HepG2 (cell line): ENCODE results near the gene SMDT1. TPM values are rescaled to one million over a fixed set of nuclear protein-coding genes. Genes with fewer than 3 reads are reported as not detected.

Experiments
- ATAC-seq: fragments of 200-7000 bp; cut with Tn5 transposase; 3 replicates; pipeline ENCODE4 v1.9.1; 2020; ENCODE audit warnings: mild to moderate bottlenecking, moderate library complexity
- BruUV-seq: library from RNA; stranded (reverse); fragments of 400-500 nt; replicated peaks from 2 replicates; lab custom pipeline; 2021; lab: Mats Ljungman, UMichigan
- CTCF ChIA-PET: fragments of 300-600 bp; formaldehyde crosslinking; extraction: SDS; loops from one replicate; lab custom pipeline; 2021; ENCODE audit warnings: low total read pairs, inconsistent platforms, low intra/inter-chr PET ratio; lab: Yijun Ruan, JAX
- POLR2A ChIA-PET: fragments of 350-600 bp; sonication (Branson Sonifier 250); formaldehyde crosslinking; loops from one replicate; lab custom pipeline; 2020; ENCODE audit warnings: antibody characterized with exemption, inconsistent platforms; lab: Yijun Ruan, JAX
- DNase-seq: peaks from one replicate; pipeline ENCODE4 v3.0.0-alpha.2; 2015; ENCODE audit warnings: low spot score
- FAIRE-seq: peaks from 3 replicates; lab custom pipeline; 2011; peaks lifted over from hg19 to GRCh38; lab: Jason Lieb, UNC
- H2AFZ ChIP-seq: one replicate; pipeline ENCODE4 v1.6.1; 2011; ENCODE audit warnings: low read length, inconsistent platforms
- H3K27ac ChIP-seq: fragments of 300-600 bp; 3 replicates; pipeline ENCODE4 v1.8.0; 2011; ENCODE audit warnings: mixed run types, mild to moderate bottlenecking, mixed read lengths, low read length, inconsistent platforms; ENCODE audit not compliant: insufficient read depth; ENCODE audit errors: extremely low read length
- H3K27me3 ChIP-seq, 2 experiments: fragments of 200-600 bp in 1 of 2; 2 replicates in 1 of 2; 3 replicates in 1 of 2; pipeline versions ENCODE4 v1.6.0 to v1.8.0; 2011; ENCODE audit warnings: low read length in 2 of 2, mild to moderate bottlenecking in 2 of 2, moderate library complexity in 2 of 2, inconsistent platforms in 1 of 2; ENCODE audit not compliant: insufficient read depth in 2 of 2, control insufficient read depth in 1 of 2
- H3K36me3 ChIP-seq, 2 experiments: fragments of 200-600 bp in 1 of 2; replicated peaks in 1 of 2; 2 replicates in 1 of 2; 3 replicates in 1 of 2; pipeline versions ENCODE4 v1.5.1 to v1.8.0; 2011; ENCODE audit warnings: low read length in 2 of 2, inconsistent platforms in 1 of 2; ENCODE audit not compliant: insufficient read depth in 2 of 2, control insufficient read depth in 1 of 2
- H3K4me1 ChIP-seq: 2 replicates; pipeline ENCODE4 v1.5.1; 2012; ENCODE audit warnings: low read length, inconsistent platforms; ENCODE audit not compliant: insufficient read depth
- H3K4me2 ChIP-seq: 2 replicates; pipeline ENCODE4 v1.6.0; 2011; ENCODE audit warnings: low read depth, low read length, inconsistent platforms
- H3K4me3 ChIP-seq, 3 experiments: fragments of 200-600 bp in 1 of 3; sonication (generic), shearing (Covaris generic) in 1 of 3; replicated peaks in 1 of 3; 2 replicates each; pipeline ENCODE4 v1.5.1; 2011 to 2016; ENCODE audit warnings: low read length in 3 of 3, inconsistent platforms in 2 of 3, low read depth in 2 of 3, mild to moderate bottlenecking in 2 of 3, control low read depth in 1 of 3, mixed read lengths in 1 of 3; ENCODE audit not compliant: insufficient read depth in 1 of 3
- H3K79me2 ChIP-seq: one replicate; pipeline ENCODE4 v1.6.1; 2011; ENCODE audit warnings: low read length, inconsistent platforms; ENCODE audit not compliant: insufficient read depth
- H3K9ac ChIP-seq: 2 replicates; pipeline ENCODE4 v1.6.0; 2011; ENCODE audit warnings: mild to moderate bottlenecking, low read depth, low read length, inconsistent platforms; ENCODE audit not compliant: insufficient read depth
- H3K9me3 ChIP-seq: 2 replicates; pipeline ENCODE4 v1.5.1; 2012; ENCODE audit warnings: mild to moderate bottlenecking, low read length
- H4K20me1 ChIP-seq: 2 replicates; pipeline ENCODE4 v1.6.0; 2011; ENCODE audit warnings: inconsistent platforms, mild to moderate bottlenecking, low read length, moderate library complexity; ENCODE audit not compliant: insufficient read depth
- ATAD3A ChIP-seq: sonication (generic); formaldehyde crosslinking; IDR thresholded peaks from 2 replicates; pipeline ENCODE4 v1.4.0; 2020; ENCODE audit warnings: missing genetic modification reagents
- CENPT ChIP-seq: sonication (generic); formaldehyde crosslinking; IDR thresholded peaks from 2 replicates; pipeline ENCODE4 v1.8.0; 2022; ENCODE audit warnings: low read depth, mild to moderate bottlenecking, moderate library complexity, missing genetic modification reagents
- CREBL2 ChIP-seq: sonication (generic); formaldehyde crosslinking; IDR thresholded peaks from 2 replicates; pipeline ENCODE4 v1.8.1; 2023; ENCODE audit warnings: missing genetic modification reagents, mild to moderate bottlenecking, borderline replicate concordance
- JARID2 ChIP-seq: sonication (generic); formaldehyde crosslinking; IDR thresholded peaks from 2 replicates; pipeline ENCODE4 v1.8.1; 2023; ENCODE audit warnings: missing genetic modification reagents, inconsistent platforms; ENCODE audit not compliant: insufficient replicate concordance
- NFYB ChIP-seq: sonication (generic); formaldehyde crosslinking; IDR thresholded peaks from 2 replicates; pipeline ENCODE4 v1.4.0; 2020; ENCODE audit warnings: missing genetic modification reagents
- SRF ChIP-seq: IDR thresholded peaks from 2 replicates; pipeline ENCODE4 v1.6.1; 2011; ENCODE audit warnings: mild to moderate bottlenecking, low read depth, low read length, moderate library complexity
- ZC3H4 ChIP-seq: sonication (generic); formaldehyde crosslinking; IDR thresholded peaks from 2 replicates; pipeline ENCODE4 v1.4.0; 2020; ENCODE audit warnings: missing genetic modification reagents, borderline replicate concordance
- ZFP82 ChIP-seq: sonication (generic); formaldehyde crosslinking; IDR thresholded peaks from 2 replicates; pipeline ENCODE4 v1.5.1; 2020; ENCODE audit warnings: mild to moderate bottlenecking, missing genetic modification reagents, borderline replicate concordance
- ZNF160 ChIP-seq: sonication (generic); formaldehyde crosslinking; IDR thresholded peaks from 2 replicates; pipeline ENCODE4 v1.8.0; 2022; ENCODE audit warnings: mild to moderate bottlenecking, inconsistent platforms, missing genetic modification reagents
- ZNF512B ChIP-seq: sonication (generic); formaldehyde crosslinking; IDR thresholded peaks from 2 replicates; pipeline ENCODE4 v1.5.1; 2020; ENCODE audit warnings: missing genetic modification reagents, mild to moderate bottlenecking, borderline replicate concordance
- ZNF597 ChIP-seq: sonication (generic); formaldehyde crosslinking; IDR thresholded peaks from 2 replicates; pipeline ENCODE4 v1.5.0; 2020; ENCODE audit warnings: missing genetic modification reagents
- WGBS: methylation state at CpG from one replicate; pipeline ENCODE4 v1.1.6; 2017; ENCODE audit warnings: low lambda C conversion rate; 5-methylcytosine and 5-hydroxymethylcytosine counted together
- in situ Hi-C: cut with HindIII; loops from 2 replicates; pipeline ENCODE4 v1.10.0; 2017; ENCODE audit warnings: low pct_unique_long_range_greater_than_20kb; ENCODE audit not compliant: extremely low pct_ligation_motif_present
- intact Hi-C: fragments of 100-400 bp; cut with micrococcal nuclease; formaldehyde crosslinking; loops from one replicate; pipeline ENCODE4 v1.10.0; 2022; ENCODE audit not compliant: unreplicated experiment
- polyA plus RNA-seq, 8 experiments: library from polyadenylated mRNA; depleted of rRNA in 3 of 8; stranded (reverse) in 7 of 8; unstranded in 1 of 8; fragments of >200 nt; fragmentation: Illumina TruSeq in 4 of 8; extraction: Trizol in 4 of 8; gene quantifications; 2 replicates each; pipeline versions ENCODE4 v1.2.1 to v1.2.3, GENCODE V29; 2011 to 2016; ENCODE audit warnings: low read depth in 4 of 8, missing spikeins in 1 of 8, mixed read lengths in 1 of 8; ENCODE audit not compliant: insufficient read depth in 1 of 8
- total RNA-seq, 5 experiments: library from RNA; depleted of rRNA; stranded (reverse); fragments of >200 nt; fragmentation: Illumina TruSeq; extraction: Trizol; gene quantifications; 2 replicates each; pipeline ENCODE4 v1.2.3, GENCODE V29; 2016; ENCODE audit warnings: low read depth in 1 of 5

The SMDT1 gene
- total and polyA plus RNA-seq, 2 of the 13 experiments (the other 11 are each of a cell fraction or from before 2014, with no cell fraction given) = 8.3 to 26.6 TPM

GRCh38 chr22:42101199-42101598 is 21.7 kb downstream of the SMDT1 start:
- H3K79me2 ChIP-seq = no peaks in the 10 kb centered on the region
- intact Hi-C loops = no loop called here
- in situ Hi-C loops = no loop called here
- H2AFZ ChIP-seq = no peak overlapping the region
- no peak overlapping the region for H3K27ac ChIP-seq
- no peaks in the 10 kb centered on the region for H3K36me3 ChIP-seq
- no peaks in the 10 kb centered on the region for H3K4me1 ChIP-seq
- H3K9me3 ChIP-seq = peaks cover 29% of the 10 kb centered on the region
- no peak for DNase-seq
- WGBS = 99% methylated on average over 3 of the region's 3 CpGs
- CTCF ChIA-PET = no interaction called here
- BruUV-seq = no TSS peak
- H3K27me3 ChIP-seq = no peaks in the 10 kb centered on the region
- no peak overlapping the region for H3K9ac ChIP-seq
- POLR2A ChIA-PET = no interaction called here
- ATAC-seq = no peak
- no peak overlapping the region for H3K4me3 ChIP-seq
- FAIRE-seq = no peak
- TF ChIP-seq CENPT (CRISPR knock-in tag) (no peak), ZNF512B (CRISPR knock-in tag) (no peak), ZNF160 (CRISPR knock-in tag) (no peak), ZNF597 (no peak), NFYB (CRISPR knock-in tag) (no peak), ZC3H4 (CRISPR knock-in tag) (no peak), ATAD3A (no peak), CREBL2 (no peak), JARID2 (CRISPR knock-in tag) (no peak), SRF (no peak), ZFP82 (CRISPR knock-in tag) (no peak)
- no peak overlapping the region for H3K4me2 ChIP-seq
- no peaks in the 10 kb centered on the region for H4K20me1 ChIP-seq
